Vagina (tissue), 2 donors: Measurements from ENCODE around the gene IGSF3. TPM values are rescaled to one million over a fixed set of nuclear protein-coding genes. Genes with fewer than 3 reads are reported as not detected.

Experiments used
- DNase-seq, 2 donors: peaks; one replicate each; pipeline ENCODE4 v3.0.0-alpha.2; 2017; ENCODE audit errors: extremely low spot score in 2 of 2
- H3K27ac ChIP-seq: fragments of 200-600 bp; sonication (generic); one replicate; pipeline ENCODE4 v1.5.1; 2019
- H3K27me3 ChIP-seq: fragments of 200-600 bp; sonication (generic); one replicate; pipeline ENCODE4 v1.5.1; 2019
- H3K36me3 ChIP-seq, 2 donors: fragments of 200-600 bp; sonication (generic); one replicate each; pipeline ENCODE4 v1.5.1; 2017 to 2019
- H3K4me1 ChIP-seq: fragments of 200-600 bp; sonication (generic); one replicate; pipeline ENCODE4 v1.5.1; 2019
- H3K4me3 ChIP-seq, 2 donors: fragments of 200-600 bp; sonication (generic); 1 replicate in 1 of 2; 2 replicates in 1 of 2; pipeline ENCODE4 v1.5.1; 2016 to 2019
- H3K9me3 ChIP-seq: fragments of 200-600 bp; sonication (generic); one replicate; pipeline ENCODE4 v1.5.1; 2019
- POLR2A ChIP-seq, 2 donors: fragments of 450-650 bp; IDR thresholded peaks; one replicate each; pipeline ENCODE4 v1.6.1; 2017; ENCODE audit warnings: antibody characterized with exemption in 2 of 2, mild to moderate bottlenecking in 2 of 2, moderate library complexity in 2 of 2
- POLR2AphosphoS5 ChIP-seq, 2 donors: sonication (generic); formaldehyde crosslinking; IDR thresholded peaks; one replicate each; pipeline ENCODE4 v1.9.0; 2017; ENCODE audit warnings: antibody characterized with exemption in 2 of 2, mild to moderate bottlenecking in 2 of 2, low read depth in 1 of 2; ENCODE audit not compliant: insufficient read depth in 1 of 2
- intact Hi-C: fragments of 100-400 bp; cut with DNase I; formaldehyde crosslinking; loops from one replicate; pipeline ENCODE4 v1.15.1; 2023
- total RNA-seq: library from RNA; depleted of rRNA; stranded (reverse); fragments of >200 nt; gene quantifications from one replicate; pipeline ENCODE4 v1.2.3, GENCODE V29; 2016
- TF ChIP-seq, protein P1 (sequence below), 3 experiments: fragments of 450-650 bp in 2 of 3; fragments of 200-600 bp in 1 of 3; sonication (generic) in 1 of 3; IDR thresholded peaks; one replicate each; pipeline ENCODE4 v1.5.1; 2017 to 2019; ENCODE audit warnings: antibody characterized with exemption in 3 of 3, mild to moderate bottlenecking in 2 of 3, moderate library complexity in 2 of 3

The IGSF3 gene
- total RNA-seq, 1 donor from 2014 or later: 38.5 TPM

DNA sequence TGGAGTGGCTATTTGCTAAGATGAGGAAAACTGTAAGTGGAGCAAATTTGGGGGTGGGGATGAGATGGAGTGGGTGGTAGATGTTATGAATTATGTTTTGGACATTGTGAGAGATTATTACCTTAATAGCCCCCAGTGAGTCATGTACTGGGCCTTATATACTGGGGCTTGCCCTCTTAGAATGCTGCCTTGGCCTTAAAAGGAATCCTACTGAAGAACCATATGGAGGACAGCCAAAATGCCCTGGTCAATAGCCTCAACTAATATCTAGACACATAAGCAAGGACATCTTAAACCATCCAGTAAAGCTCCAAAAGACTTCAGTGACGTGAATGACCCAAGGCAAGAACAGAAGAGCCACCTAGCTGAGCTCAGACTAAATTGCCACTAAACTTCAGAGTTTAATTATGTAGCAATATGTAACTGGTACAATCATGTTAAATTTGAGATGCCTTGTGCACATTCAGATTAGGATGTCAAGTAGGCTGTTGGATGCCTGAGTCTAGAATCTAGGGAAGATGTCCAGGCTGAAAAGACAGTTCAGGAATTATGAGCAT, 13.9 kb upstream of the IGSF3 start:
- intact Hi-C loops: no loop called here
- Histone ChIP-seq H3K4me1 (no peaks in the 10 kb centered on the region), H3K27ac (no peak overlapping the region), H3K36me3 (no peaks in the 10 kb centered on the region), H3K9me3 (no peaks in the 10 kb centered on the region), H3K4me3 (no peak overlapping the region), H3K27me3 (no peaks in the 10 kb centered on the region)
- DNase-seq: no peak
- TF ChIP-seq, protein P1, sequence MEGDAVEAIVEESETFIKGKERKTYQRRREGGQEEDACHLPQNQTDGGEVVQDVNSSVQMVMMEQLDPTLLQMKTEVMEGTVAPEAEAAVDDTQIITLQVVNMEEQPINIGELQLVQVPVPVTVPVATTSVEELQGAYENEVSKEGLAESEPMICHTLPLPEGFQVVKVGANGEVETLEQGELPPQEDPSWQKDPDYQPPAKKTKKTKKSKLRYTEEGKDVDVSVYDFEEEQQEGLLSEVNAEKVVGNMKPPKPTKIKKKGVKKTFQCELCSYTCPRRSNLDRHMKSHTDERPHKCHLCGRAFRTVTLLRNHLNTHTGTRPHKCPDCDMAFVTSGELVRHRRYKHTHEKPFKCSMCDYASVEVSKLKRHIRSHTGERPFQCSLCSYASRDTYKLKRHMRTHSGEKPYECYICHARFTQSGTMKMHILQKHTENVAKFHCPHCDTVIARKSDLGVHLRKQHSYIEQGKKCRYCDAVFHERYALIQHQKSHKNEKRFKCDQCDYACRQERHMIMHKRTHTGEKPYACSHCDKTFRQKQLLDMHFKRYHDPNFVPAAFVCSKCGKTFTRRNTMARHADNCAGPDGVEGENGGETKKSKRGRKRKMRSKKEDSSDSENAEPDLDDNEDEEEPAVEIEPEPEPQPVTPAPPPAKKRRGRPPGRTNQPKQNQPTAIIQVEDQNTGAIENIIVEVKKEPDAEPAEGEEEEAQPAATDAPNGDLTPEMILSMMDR (IDR thresholded peaks at IDR 0.05): no peak
- TF ChIP-seq POLR2A (IDR thresholded peaks at IDR 0.05) (no peak), POLR2AphosphoS5 (IDR thresholded peaks at IDR 0.05; ENCODE audit: insufficient read depth in 1 of 2, low read depth in 1 of 2) (no peak)

DNA sequence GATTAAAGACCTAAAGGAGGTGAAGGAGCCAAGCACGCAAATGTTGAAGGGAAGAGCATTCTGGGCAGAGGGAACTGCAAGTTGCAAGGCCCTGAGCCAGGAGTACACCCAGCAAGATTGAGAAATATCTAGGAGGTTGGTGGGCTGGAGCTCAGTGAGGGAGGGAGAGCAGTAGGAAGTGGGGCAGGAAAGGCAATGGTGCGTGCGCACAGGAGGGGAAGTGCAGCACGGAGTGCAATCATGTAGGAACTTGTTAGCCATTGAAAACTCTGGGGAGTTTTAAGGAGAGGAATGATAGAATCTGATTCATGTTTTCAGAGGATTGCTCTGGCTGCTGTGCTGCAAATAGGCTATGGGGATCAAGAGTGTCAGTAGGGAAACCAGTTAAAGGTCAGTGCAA, 13.2 kb upstream of the IGSF3 start:
- intact Hi-C loops: no loop called here

DNA sequence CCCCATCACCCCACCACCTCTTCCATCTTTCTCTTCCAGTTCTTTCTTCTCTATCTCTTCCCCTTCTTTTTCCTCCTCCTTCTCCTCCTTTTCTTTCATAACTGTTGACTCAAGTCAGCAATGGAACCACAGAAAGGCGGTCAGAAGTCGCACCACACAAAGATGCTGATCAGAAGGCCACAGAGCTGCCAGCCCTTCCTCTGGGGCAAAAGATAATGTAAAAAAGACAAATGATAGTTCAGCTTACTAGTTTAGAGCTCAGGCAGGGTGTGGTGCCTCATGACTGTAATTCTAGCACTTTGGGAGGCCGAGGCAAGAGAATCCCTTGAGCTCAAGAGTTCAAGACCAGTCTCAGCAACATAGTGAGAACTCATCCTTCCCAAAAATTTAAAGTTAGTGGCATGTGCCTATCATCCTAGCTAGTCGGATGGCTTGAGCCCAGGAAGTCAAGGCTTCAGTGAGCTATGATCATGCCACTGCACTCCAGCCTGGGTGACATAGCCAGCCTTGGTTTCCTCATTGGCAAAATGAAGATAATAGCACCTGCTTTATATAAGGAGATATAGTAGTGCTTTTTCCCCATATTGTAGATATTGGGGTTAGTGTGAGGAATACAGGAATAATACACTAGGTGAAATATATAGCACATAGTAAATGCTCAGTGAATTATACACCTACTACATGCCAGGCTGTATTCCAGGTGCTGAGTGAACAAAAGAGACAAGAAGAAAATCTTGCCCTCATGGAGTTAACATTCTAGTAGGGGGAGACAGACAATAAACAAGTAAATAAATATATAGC, 12.5 kb upstream of the IGSF3 start:
- no peak overlapping the region for H3K27ac ChIP-seq
- no peak for DNase-seq
- no peaks in the 10 kb centered on the region for H3K4me1 ChIP-seq
- H3K4me3 ChIP-seq: no peak overlapping the region
- TF ChIP-seq POLR2AphosphoS5 (IDR thresholded peaks at IDR 0.05; ENCODE audit: insufficient read depth in 1 of 2, low read depth in 1 of 2) (no peak), POLR2A (IDR thresholded peaks at IDR 0.05) (no peak)
- TF ChIP-seq, protein P1 (IDR thresholded peaks at IDR 0.05): no peak
- intact Hi-C loops: no loop called here
- H3K9me3 ChIP-seq: no peaks in the 10 kb centered on the region
- H3K36me3 ChIP-seq: no peaks in the 10 kb centered on the region
- H3K27me3 ChIP-seq: no peaks in the 10 kb centered on the region

More for the DNA sequence above, 13.2 kb upstream of the IGSF3 start:
- Histone ChIP-seq H3K27ac (no peak overlapping the region), H3K4me3 (no peak overlapping the region), H3K9me3 (no peaks in the 10 kb centered on the region), H3K27me3 (no peaks in the 10 kb centered on the region), H3K36me3 (no peaks in the 10 kb centered on the region), H3K4me1 (no peaks in the 10 kb centered on the region)
- DNase-seq: no peak
- TF ChIP-seq, protein P1 (IDR thresholded peaks at IDR 0.05): no peak
- TF ChIP-seq POLR2AphosphoS5 (IDR thresholded peaks at IDR 0.05; ENCODE audit: insufficient read depth in 1 of 2, low read depth in 1 of 2) (no peak), POLR2A (IDR thresholded peaks at IDR 0.05) (no peak)

DNA sequence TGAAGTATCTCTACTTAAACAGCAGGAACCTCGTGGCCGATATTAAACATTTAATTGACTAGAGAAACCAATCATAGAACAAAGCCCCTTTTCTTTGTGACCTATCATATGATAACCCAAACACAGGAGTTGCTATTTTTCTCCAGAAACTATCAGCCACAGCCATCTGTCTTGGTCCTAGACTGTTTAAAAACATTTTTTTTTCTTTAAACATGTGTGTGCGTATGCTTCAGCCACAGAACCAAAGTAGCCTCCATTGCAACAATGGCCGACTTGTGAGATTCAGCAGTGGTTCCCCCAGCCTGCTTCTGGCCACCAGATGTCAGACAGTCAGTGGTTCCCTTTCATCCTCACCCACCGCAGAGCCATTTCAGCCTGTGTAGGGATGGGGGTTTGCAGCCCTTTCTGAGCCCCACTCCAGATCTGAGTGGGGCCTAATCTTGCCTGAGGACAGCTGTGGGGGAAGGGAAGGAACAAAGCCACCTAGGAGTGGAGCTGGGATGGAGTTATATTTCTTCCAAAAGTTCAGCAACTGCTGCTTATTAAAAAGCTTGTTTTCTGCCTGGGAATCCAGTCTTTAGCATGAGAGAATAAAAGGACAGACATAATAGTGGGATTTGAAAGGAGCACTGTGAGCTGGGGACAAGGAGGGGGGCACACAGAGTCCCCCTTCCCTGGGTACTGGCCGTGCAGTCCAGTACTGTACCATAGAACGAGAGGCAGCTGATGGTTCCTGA, 11.7 kb upstream of the IGSF3 start:
- H3K27me3 ChIP-seq: no peaks in the 10 kb centered on the region
- TF ChIP-seq POLR2A (IDR thresholded peaks at IDR 0.05) (no peak), POLR2AphosphoS5 (IDR thresholded peaks at IDR 0.05; ENCODE audit: insufficient read depth in 1 of 2, low read depth in 1 of 2) (no peak)
- TF ChIP-seq, protein P1 (IDR thresholded peaks at IDR 0.05): no peak

More for the DNA sequence above, 11.7 kb upstream of the IGSF3 start:
- Histone ChIP-seq H3K4me1 (no peaks in the 10 kb centered on the region), H3K4me3 (no peak overlapping the region), H3K9me3 (no peaks in the 10 kb centered on the region), H3K36me3 (no peaks in the 10 kb centered on the region), H3K27ac (no peak overlapping the region)
- DNase-seq: peak in 1 of 2 donors; percentile 72
- intact Hi-C loops: no loop called here
